ENCODE results near the gene TOR2A. TPM values are rescaled to one million over a fixed set of nuclear protein-coding genes. Genes with fewer than 3 reads are reported as not detected.
"Not testable (repeated sequence)": the region's sequence is repeated elsewhere in the genome, so short reads cannot be mapped to it uniquely, and the experiment has no call there.

Gene TOR2A
- total and polyA plus RNA-seq, 2 donors, result 7.2 to 19.3 TPM

- no peak for DNase-seq (ENCODE audit: low read depth in 6 of 9, low spot score in 9 of 9)
- Histone ChIP-seq H3K9me3 (ENCODE audit: control insufficient read depth in 2 of 2, insufficient read depth in 1 of 2, low read length in 1 of 2) (no peaks in the 10 kb centered on the region), H3K4me3 (ENCODE audit: low read length in 2 of 2) (no peak overlapping the region), H3K27me3 (ENCODE audit: control insufficient read depth in 2 of 2, insufficient read depth in 1 of 2, low read length in 1 of 2) (no peaks in the 10 kb centered on the region), H3K27ac (ENCODE audit: low read depth in 1 of 2, low read length in 1 of 2) (peak overlapping the region in 1 of 2 donors; percentile 41), H3K36me3 (ENCODE audit: control insufficient read depth in 2 of 2, insufficient read depth in 2 of 2, low read length in 1 of 2) (peaks cover 77 to 83% of the 10 kb centered on the region in 2 donors), H3K4me1 (ENCODE audit: control insufficient read depth in 2 of 2, insufficient read depth in 2 of 2, low read length in 2 of 2) (peaks cover 1 to 22% of the 10 kb centered on the region in 2 donors)
- WGBS, result 87% methylated on average over 16 of the region's 16 CpGs
Measured at GRCh38 chr9:127762111-127762676, 27.1 kb upstream of the TOR2A start.

DNA sequence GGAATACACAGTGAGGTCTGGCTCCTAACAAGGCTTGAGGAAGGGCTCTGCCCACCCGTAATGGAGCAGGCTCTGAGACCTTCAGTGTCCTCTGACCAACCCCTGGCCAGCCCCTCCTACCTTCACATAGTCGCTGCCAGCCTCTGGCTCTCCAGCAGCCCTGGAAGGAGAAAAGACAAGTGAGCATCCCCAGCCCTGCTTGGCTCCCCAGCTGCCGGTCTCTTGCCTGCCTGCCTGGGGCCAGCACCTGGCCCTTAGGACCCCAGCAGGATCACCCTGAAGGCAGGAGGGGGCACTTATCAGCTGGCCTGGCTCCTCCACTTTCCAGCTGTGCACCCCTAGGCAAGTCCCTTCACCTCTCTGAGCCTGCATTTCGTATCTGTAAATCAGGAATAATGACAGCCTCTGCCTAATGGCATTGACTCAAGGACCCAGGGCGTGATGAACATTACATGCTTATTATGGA lies 26.4 kb upstream of the TOR2A start:
- Histone ChIP-seq H3K4me3 (ENCODE audit: low read length in 2 of 2) (no peak overlapping the region), H3K4me1 (ENCODE audit: control insufficient read depth in 2 of 2, insufficient read depth in 2 of 2, low read length in 2 of 2) (peaks cover 0 to 16% of the 10 kb centered on the region in 2 donors), H3K27me3 (ENCODE audit: control insufficient read depth in 2 of 2, insufficient read depth in 1 of 2, low read length in 1 of 2) (no peaks in the 10 kb centered on the region), H3K36me3 (ENCODE audit: control insufficient read depth in 2 of 2, insufficient read depth in 2 of 2, low read length in 1 of 2) (peaks cover 70 to 76% of the 10 kb centered on the region in 2 donors), H3K27ac (ENCODE audit: low read depth in 1 of 2, low read length in 1 of 2) (no peak overlapping the region), H3K9me3 (ENCODE audit: control insufficient read depth in 2 of 2, insufficient read depth in 1 of 2, low read length in 1 of 2) (no peaks in the 10 kb centered on the region)
- 98% methylated on average over 5 of the region's 5 CpGs for WGBS
- DNase-seq (ENCODE audit: low read depth in 6 of 9, low spot score in 9 of 9), result no peak

- WGBS, result 96% methylated on average over 5 of the region's 5 CpGs
- Histone ChIP-seq H3K36me3 (ENCODE audit: control insufficient read depth in 2 of 2, insufficient read depth in 2 of 2, low read length in 1 of 2) (peaks cover 65 to 72% of the 10 kb centered on the region in 2 donors), H3K27ac (ENCODE audit: low read depth in 1 of 2, low read length in 1 of 2) (no peak overlapping the region), H3K4me1 (ENCODE audit: control insufficient read depth in 2 of 2, insufficient read depth in 2 of 2, low read length in 2 of 2) (peaks cover 0 to 16% of the 10 kb centered on the region in 2 donors), H3K27me3 (ENCODE audit: control insufficient read depth in 2 of 2, insufficient read depth in 1 of 2, low read length in 1 of 2) (no peaks in the 10 kb centered on the region), H3K4me3 (ENCODE audit: low read length in 2 of 2) (no peak overlapping the region), H3K9me3 (ENCODE audit: control insufficient read depth in 2 of 2, insufficient read depth in 1 of 2, low read length in 1 of 2) (no peaks in the 10 kb centered on the region)
- no peak for DNase-seq (ENCODE audit: low read depth in 6 of 9, low spot score in 9 of 9)
Measured at GRCh38 chr9:127761061-127761460, 26.0 kb upstream of the TOR2A start.

- Histone ChIP-seq H3K27me3 (ENCODE audit: control insufficient read depth in 2 of 2, insufficient read depth in 1 of 2, low read length in 1 of 2) (peaks cover 0 to 9% of the 10 kb centered on the region in 2 donors), H3K4me3 (ENCODE audit: low read length in 2 of 2) (no peak overlapping the region), H3K36me3 (ENCODE audit: control insufficient read depth in 2 of 2, insufficient read depth in 2 of 2, low read length in 1 of 2) (peaks cover 60 to 72% of the 10 kb centered on the region in 2 donors), H3K9me3 (ENCODE audit: control insufficient read depth in 2 of 2, insufficient read depth in 1 of 2, low read length in 1 of 2) (no peaks in the 10 kb centered on the region), H3K4me1 (ENCODE audit: control insufficient read depth in 2 of 2, insufficient read depth in 2 of 2, low read length in 2 of 2) (peaks cover 0 to 9% of the 10 kb centered on the region in 2 donors), H3K27ac (ENCODE audit: low read depth in 1 of 2, low read length in 1 of 2) (no peak overlapping the region)
- WGBS, result 95% methylated on average over 5 of the region's 5 CpGs
- DNase-seq (ENCODE audit: low read depth in 6 of 9, low spot score in 9 of 9), result no peak
Measured at GRCh38 chr9:127758843-127759242, 23.7 kb upstream of the TOR2A start.

DNA sequence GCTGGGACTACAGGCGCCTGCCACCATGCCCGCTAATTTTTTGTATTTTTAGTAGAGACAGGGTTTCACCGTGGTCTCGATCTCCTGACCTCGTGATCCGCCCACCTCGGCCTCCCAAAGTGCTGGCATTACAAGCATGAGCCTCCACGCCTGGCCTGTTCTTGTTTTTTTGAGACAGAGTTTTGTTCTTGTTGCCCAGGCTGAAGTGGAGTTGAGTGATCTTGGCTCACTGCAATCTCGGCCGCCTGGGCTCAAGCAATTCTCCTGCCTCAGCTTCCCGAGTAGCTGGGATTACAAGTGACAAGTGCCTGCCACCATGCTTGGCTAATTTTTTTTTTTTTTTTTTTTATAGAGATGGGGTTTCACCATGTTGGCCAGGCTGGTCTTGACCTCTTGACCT lies 21.7 kb upstream of the TOR2A start:
- H3K9me3 ChIP-seq (ENCODE audit: control insufficient read depth in 2 of 2, insufficient read depth in 1 of 2, low read length in 1 of 2); DNase-seq (ENCODE audit: low read depth in 6 of 9, low spot score in 9 of 9); H3K27me3 ChIP-seq (ENCODE audit: control insufficient read depth in 2 of 2, insufficient read depth in 1 of 2, low read length in 1 of 2); H3K27ac ChIP-seq (ENCODE audit: low read depth in 1 of 2, low read length in 1 of 2); H3K4me3 ChIP-seq (ENCODE audit: low read length in 2 of 2); H3K4me1 ChIP-seq (ENCODE audit: control insufficient read depth in 2 of 2, insufficient read depth in 2 of 2, low read length in 2 of 2): not testable (repeated sequence)
- WGBS, result 94% methylated on average over 11 of the region's 11 CpGs
- H3K36me3 ChIP-seq (ENCODE audit: control insufficient read depth in 2 of 2, insufficient read depth in 2 of 2, low read length in 1 of 2), result peaks cover 62 to 66% of the 10 kb centered on the region in 2 donors

DNA sequence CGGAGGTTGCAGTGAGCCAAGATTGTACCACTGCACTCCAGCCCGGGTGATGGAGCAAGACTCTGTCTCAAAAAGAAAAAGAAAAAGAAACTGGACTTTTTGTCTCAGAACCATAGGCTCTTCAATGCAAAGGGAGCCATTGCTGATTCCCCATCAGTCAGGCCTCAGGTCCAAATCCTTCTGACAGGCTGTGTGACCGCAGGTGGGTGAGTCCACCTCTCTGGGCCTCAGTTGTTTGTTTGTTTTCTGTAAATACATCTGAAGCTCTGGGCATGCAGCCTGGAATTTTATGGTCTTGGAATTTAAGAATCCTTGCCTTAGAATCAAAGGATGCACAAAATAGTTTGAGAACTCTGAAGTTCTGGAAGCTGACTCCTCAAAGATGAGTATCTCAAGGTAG lies 21.1 kb upstream of the TOR2A start:
- Histone ChIP-seq H3K27me3 (ENCODE audit: control insufficient read depth in 2 of 2, insufficient read depth in 1 of 2, low read length in 1 of 2) (peaks cover 0 to 9% of the 10 kb centered on the region in 2 donors), H3K9me3 (ENCODE audit: control insufficient read depth in 2 of 2, insufficient read depth in 1 of 2, low read length in 1 of 2) (no peaks in the 10 kb centered on the region), H3K4me1 (ENCODE audit: control insufficient read depth in 2 of 2, insufficient read depth in 2 of 2, low read length in 2 of 2) (no peaks in the 10 kb centered on the region), H3K36me3 (ENCODE audit: control insufficient read depth in 2 of 2, insufficient read depth in 2 of 2, low read length in 1 of 2) (peaks cover 62 to 67% of the 10 kb centered on the region in 2 donors), H3K27ac (ENCODE audit: low read depth in 1 of 2, low read length in 1 of 2) (no peak overlapping the region), H3K4me3 (ENCODE audit: low read length in 2 of 2) (no peak overlapping the region)
- WGBS, result 96% methylated on average over 3 of the region's 3 CpGs
- no peak for DNase-seq (ENCODE audit: low read depth in 6 of 9, low spot score in 9 of 9)

DNA sequence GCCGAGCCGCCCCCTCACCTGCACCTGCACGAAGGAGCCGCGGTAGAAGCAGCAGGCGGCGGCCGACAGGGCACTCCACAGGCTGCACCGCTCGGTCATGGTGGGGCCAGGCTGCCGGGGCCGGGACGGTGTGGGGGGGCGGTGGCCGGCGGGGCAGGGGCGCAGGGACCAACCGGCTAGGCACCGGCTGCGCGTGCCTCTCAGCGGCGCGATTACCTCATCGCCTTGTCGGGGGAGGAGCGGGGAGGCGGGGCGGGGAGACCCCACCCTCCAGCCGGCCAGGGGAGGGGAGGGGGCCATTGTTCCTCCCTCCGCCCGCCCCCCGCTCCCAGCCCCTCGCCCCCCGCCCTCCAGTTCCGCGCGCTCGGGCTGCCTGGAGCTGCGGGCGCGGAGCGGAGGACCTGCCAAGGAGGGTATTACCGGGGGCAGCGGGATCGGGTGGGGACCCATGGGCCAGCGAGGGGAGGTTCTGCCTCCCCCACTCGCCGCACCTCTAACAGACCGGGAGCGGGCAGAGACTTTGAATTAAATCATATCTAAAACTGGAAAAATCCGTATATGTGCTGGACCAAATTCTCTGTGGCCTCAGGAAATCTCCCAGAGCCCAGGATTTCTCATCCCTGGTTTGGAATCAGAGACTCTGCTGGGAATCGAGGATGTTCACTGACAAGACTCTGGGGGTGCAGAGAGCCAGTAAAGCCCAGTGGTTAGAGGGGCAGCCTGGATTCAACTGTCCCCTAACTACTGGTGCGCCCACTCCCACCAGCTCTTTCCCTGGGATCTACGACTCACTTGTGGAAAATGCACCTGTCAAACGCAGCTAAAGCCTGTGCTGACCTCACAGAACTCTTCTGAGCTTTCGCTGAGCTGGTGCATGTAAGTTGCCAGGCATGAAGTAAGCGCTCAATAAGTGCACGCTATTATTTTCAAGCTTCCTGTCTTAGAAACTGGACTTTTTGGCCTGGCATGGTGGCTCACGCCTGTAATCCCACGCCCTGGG lies 20.3 kb upstream of the TOR2A start:
- no peaks in the 10 kb centered on the region for H3K9me3 ChIP-seq (ENCODE audit: control insufficient read depth in 2 of 2, insufficient read depth in 1 of 2, low read length in 1 of 2)
- H3K4me1 ChIP-seq (ENCODE audit: control insufficient read depth in 2 of 2, insufficient read depth in 2 of 2, low read length in 2 of 2), result no peaks in the 10 kb centered on the region
- no peak overlapping the region for H3K4me3 ChIP-seq (ENCODE audit: low read length in 2 of 2)
- H3K27me3 ChIP-seq (ENCODE audit: control insufficient read depth in 2 of 2, insufficient read depth in 1 of 2, low read length in 1 of 2), result peaks cover 0 to 9% of the 10 kb centered on the region in 2 donors
- DNase-seq (ENCODE audit: low read depth in 6 of 9, low spot score in 9 of 9), result no peak
- peaks cover 67% of the 10 kb centered on the region in 2 donors for H3K36me3 ChIP-seq (ENCODE audit: control insufficient read depth in 2 of 2, insufficient read depth in 2 of 2, low read length in 1 of 2)
- 95% methylated on average over 61 of the region's 61 CpGs for WGBS
- no peak overlapping the region for H3K27ac ChIP-seq (ENCODE audit: low read depth in 1 of 2, low read length in 1 of 2)

DNA sequence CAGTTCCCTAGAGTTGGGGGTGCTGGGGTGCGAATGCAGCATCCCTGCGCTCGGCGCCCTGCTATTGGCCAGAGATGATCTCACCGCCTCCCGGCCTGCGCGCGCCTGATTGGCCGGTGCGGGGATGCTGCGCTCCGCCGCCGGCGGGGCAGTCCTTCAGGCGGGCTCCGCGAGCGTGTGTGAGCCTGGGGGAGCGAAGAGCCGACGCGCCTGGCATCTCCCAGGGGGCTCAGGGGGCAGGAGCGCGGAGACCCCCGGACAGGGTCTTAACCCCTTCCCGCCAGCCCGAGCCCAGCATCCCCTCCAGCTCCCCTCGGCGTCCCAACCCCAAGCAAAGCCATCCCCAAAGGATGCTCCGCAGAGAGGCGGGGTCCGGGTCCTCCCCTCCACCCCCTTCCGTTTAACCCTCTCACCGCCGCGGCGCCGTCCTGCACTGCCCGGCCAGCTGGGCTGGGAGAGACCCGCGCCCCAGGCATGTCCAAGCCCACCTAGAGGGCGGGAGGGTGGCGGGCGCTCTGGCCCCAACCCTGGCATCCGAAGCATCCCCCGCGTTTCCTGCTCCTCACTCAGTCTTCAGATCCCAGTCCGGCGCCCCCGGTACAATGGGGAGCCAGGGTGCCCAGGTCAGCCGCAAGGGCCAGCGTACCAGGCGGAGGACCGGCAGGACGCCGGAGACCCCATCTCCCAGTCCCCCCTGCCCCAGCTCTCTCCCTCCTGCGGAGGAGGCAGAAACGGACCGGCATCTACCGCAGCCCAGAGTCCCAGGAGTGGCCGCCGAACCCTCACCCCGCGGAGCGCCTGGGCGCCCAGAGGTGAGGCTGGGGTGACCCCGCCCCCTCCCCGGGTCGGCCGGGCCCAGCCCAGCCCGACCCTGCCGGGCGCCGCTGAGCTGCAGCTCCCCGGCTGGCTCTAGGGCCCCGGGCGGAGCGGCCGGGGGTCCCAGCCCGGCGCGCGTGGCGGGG lies 19.3 kb upstream of the TOR2A start:
- H3K27me3 ChIP-seq (ENCODE audit: control insufficient read depth in 2 of 2, insufficient read depth in 1 of 2, low read length in 1 of 2), result peaks cover 0 to 9% of the 10 kb centered on the region in 2 donors
- no peak for DNase-seq (ENCODE audit: low read depth in 6 of 9, low spot score in 9 of 9)
- H3K4me1 ChIP-seq (ENCODE audit: control insufficient read depth in 2 of 2, insufficient read depth in 2 of 2, low read length in 2 of 2), result no peaks in the 10 kb centered on the region
- no peak overlapping the region for H3K4me3 ChIP-seq (ENCODE audit: low read length in 2 of 2)
- H3K9me3 ChIP-seq (ENCODE audit: control insufficient read depth in 2 of 2, insufficient read depth in 1 of 2, low read length in 1 of 2), result no peaks in the 10 kb centered on the region
- WGBS, result 95% methylated on average over 86 of the region's 86 CpGs
- H3K27ac ChIP-seq (ENCODE audit: low read depth in 1 of 2, low read length in 1 of 2), result no peak overlapping the region
- peaks cover 69 to 71% of the 10 kb centered on the region in 2 donors for H3K36me3 ChIP-seq (ENCODE audit: control insufficient read depth in 2 of 2, insufficient read depth in 2 of 2, low read length in 1 of 2)
